GM18519 (cell line): ENCODE results near the gene NPC1L1.

Experiments
- ATAC-seq: cut with Tn5 transposase; IDR thresholded peaks from one replicate; pipeline ENCODE4 v1.9.1; 2021; ENCODE audit warnings: mild to moderate bottlenecking, moderate library complexity; ENCODE audit not compliant: unreplicated experiment, low FRiP score

The NPC1L1 gene

DNA sequence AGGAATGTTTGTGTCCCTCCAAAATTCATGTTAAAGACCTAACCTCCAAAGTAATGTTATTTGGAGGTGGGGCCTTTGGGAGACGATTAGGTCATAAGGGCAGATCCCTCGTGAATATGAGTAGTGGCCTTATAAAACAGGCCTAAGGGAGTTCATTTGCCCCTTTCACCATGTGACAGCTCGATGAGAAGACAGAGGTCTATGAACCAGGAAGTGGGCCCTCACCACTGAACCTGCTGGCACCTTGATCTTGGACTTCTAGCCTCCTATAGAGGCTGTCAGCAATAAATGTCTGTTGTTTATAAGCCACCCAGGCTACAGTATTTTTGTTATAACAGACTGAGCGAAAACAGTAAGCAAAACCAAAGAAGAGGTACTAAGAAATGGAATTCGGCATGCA lies 64.8 kb downstream of the NPC1L1 start:
- no peak for ATAC-seq

DNA sequence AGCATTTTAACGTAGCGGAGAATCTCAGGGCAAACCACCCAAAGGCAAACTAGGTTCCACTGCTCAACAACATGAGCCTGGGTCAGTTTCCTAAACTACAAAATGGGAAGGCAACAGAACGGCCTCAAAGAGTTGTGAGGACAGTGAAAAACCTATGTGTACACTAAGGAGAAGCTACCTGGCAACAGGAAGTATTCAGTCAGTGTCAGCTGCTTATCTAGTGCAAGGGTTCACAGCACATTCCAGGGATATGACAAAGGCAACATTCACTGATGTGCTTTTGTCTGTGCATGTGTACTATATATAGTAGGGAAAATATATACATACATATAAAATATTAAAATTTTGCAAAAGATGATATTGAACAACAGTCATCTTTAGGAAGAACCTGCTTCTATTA lies 67.8 kb downstream of the NPC1L1 start:
- no peak for ATAC-seq

DNA sequence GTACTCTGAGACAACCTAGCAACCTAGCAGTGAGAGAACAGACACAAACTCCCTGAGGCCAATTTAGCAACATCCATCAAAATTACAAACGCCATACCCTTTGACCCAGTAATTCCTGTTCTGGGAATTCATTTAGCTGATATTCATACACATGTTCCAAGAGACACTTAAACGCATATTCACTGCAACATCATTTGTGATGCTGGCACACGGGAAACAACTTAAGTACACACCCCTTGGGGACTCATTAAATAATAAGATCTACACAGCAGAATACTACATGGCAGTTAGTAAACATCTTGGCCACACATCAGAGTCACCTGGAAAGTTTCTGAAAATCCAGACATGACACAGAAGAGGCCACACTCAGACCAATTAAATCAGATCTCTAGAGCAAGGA lies 68.3 kb downstream of the NPC1L1 start:
- no peak for ATAC-seq

DNA sequence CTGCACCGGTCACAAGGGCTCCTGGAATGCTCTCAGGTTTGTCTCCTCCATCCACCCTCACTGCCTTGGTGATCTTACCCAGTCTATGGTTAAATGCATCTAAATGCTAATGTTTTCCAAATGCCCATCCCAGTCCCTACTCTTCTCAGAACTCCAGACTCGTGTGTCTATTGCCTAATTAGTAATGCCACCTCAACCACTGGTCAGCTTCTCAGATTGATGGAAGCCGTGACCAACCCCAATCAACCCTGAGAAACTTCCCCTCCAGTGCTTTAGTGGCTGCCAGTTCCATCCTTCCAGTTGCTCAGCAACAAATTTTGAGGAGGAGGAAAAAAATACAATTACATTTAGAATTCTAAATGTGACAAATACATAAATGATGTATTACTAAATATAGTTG lies 69.3 kb downstream of the NPC1L1 start:
- ATAC-seq: no peak

DNA sequence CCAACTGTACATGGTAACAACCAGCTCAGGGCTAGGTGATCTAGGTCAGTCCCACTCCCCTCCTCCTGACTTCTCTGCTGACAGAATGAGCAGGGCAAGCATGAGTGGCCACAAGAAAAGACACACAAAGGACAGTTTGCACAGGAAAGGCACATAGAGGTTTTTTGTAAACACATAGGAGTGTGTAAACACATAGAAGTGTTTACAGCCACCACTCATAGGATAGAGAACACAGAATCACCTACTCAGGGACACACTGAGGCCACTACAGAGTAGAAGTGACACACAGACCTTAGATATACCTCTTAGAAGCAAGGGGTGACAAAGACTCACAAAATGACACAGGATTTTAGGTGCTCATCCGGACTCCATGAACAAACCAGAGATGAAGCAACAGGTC lies 69.7 kb downstream of the NPC1L1 start:
- ATAC-seq: no peak

DNA sequence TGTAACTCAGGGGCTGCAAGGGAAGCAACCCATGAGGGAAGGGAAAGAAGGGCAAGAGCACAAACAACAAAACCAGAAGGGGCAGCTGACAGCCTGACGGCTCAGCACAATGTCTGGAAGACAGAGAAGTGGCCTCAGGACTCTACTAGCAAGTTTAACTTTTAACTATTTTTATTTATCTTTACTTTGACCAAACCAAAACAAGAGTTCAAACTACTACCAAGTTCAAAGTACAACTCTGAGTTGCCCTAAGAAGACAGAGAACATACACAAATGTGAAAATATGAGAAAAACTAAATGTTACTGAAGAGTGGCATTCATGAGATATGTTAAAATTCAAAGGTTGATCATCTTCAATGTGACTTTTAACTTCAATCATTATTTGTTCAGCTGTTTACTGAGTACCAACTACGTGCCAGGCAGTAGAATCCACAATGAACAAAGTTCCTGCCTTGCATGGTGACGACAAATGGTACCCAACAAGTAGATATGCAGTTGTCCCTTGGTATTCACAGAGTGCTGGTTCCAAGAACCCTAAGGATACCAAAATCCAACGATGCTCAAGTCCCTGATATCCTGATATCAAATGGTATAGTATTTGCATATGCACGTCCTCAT lies 70.4 kb downstream of the NPC1L1 start:
- no peak for ATAC-seq

DNA sequence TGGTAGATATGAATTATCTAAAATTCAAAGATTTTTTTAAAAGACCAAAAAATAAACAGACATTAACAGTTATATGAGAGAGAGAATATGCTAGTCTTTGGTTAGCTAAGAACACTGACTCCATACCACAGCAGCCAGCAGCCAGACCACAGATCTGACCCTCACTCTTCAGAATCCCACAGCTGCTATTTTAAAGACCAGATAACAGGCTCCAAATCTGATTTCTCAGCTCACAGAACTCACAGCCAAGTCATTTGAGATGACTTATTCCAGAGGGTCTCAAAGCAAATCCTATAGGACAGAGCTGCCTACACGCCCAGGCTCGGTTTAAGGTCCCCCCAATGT lies 71.0 kb downstream of the NPC1L1 start:
- no peak for ATAC-seq

DNA sequence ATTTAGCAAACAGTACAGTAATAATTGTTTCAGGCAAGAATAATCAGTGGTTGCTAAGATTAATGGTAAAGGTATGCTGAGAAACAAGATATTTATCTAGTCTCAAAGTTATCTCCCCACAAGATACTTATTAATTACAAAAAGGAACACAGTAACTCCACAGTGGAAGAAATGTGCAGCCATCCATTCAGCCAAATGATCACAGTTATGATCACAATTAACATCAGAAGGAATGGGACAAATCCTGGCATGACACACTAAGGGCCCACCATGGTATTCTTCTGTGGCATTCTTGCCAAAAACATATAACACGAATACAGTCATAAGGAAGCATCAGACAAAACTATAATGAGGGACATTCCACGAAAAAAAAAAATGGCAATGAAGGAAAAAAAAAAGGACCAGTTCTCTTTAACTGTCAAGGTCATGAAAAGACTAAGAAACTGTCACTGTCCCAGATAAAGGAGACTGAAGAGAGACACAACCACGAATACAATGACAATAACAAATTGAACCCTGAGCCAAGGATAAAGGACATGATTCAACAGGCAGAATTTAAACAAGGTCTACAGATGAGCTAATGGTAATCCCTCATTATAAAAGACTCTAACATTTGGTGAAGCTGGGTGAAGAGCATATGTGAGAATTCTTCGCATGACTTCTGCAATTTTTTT lies 71.5 kb downstream of the NPC1L1 start:
- ATAC-seq: no peak

DNA sequence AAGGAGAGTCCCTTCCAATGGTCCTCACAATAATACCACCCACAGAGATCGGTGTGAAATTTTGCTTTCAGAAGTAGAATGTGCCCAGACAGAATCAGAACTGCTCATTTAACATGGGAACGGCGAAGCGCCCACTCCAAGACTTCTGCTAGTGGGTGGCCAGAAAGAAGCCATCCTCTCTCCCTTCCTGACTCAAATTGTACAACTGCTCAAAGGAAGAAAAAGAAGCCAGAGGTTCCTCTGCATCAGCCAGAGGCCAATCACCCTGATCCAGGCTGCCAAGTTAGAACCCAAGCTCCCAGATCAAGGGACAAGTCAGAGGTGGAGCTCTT lies 73.9 kb downstream of the NPC1L1 start:
- no peak for ATAC-seq

DNA sequence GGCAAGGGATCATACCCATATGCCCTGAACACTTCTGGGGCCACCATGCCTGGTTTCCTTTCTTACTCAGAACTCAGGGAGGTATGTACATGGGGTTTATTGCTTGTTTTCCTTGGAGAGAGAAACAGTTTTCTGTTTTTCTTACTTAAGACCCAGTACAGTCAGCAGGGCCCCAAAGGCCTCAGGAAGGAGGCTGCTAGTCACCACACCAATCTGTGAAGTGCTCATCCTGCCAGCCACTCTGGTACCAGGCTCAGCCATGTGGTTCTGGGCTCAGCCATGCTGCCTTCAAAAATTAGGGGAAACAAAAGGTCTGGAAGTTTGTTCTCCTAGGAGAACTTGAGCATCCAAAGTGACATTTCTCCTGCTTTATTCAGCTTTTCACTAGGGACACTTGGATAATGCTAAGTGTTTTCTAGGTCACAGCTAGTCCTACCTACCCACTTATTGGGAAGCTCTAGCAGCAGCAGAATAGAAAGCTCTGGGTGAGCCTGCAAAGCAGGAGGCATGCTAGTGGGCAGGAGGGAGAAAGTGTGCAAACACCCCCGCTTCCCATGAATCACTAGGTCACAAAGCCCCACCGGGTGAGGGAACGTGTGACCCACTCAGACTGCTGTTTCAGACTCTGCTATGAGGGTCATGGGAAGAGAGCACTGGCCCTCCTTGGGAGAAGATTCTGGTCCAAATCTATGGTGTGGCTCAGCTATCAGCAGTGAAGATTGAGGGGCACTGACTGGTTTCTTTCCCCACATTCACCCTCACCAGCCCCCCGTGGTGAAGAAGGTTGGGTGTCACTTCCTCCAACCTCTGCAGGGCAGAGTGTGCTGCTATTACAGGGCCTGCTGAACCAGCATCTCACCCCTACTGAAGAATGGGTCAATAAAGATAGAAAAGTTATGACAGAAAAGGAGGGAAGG lies 74.6 kb downstream of the NPC1L1 start:
- no peak for ATAC-seq

DNA sequence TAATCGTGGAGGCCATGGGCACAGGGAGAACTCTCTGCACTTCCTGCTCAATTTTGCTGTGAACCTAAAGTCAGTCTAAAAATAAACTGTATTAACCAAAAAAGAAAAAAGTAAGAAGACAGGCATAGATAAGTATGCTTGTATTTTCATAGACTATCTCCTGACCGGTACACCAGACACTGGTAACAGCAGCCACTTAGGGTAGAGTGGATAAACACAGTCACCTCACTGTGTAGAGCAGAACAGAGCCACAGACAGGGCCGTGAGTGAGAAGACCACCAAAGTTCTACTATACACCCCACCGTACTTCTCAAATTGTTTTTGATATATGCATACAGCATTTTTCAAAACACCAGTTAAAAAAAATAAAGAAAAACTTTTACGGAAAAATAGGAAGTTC lies 75.6 kb downstream of the NPC1L1 start:
- no peak for ATAC-seq

DNA sequence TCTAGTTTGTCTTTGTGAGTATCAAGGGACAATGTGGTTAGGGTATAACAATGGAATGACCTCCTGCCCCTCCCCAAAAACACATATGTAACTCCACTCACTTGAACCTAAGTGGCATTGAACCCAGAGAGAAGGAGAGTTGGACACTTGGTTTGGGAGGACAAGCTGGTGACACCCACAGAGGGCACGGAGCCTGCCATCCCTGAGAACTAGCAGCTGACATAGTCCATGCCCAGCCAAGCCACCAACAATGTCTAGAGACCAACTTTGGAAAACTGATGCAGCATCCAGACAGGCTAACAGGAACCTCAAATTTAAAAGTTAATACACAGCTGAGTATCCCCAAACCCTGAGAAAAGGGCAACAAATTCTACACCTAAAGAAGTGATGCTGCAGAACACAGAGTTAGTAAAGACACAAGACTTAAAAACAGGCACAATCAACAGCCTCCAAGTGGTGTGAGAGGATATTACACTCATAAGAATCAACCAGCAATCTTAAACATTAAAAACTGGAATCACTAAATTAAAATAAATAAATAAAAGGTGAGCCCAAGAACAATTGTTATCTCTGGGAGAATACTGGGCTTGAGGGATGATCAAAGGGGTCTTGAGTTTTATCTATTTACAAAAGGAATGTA lies 77.8 kb downstream of the NPC1L1 start:
- ATAC-seq: no peak
